Keratinocyte (primary cell): ENCODE measurements around the gene CLDN18. TPM values are rescaled to one million over a fixed set of nuclear protein-coding genes. Genes with fewer than 3 reads are reported as not detected.

Experiments used
- DNase-seq: peaks from one replicate; pipeline ENCODE4 v3.0.0-alpha.2; 2011; ENCODE audit warnings: low read depth, missing footprints, low spot score
- FAIRE-seq: peaks from 2 replicates; lab custom pipeline; 2011; peaks lifted over from hg19 to GRCh38; lab: Jason Lieb, UNC
- H2AFZ ChIP-seq: 2 replicates; pipeline ENCODE4 v1.6.0; 2012; ENCODE audit warnings: low read length, control low read depth, inconsistent platforms; ENCODE audit not compliant: control insufficient read depth
- H3K27ac ChIP-seq: 2 replicates; pipeline ENCODE4 v1.5.1; 2011; ENCODE audit warnings: low read length; ENCODE audit not compliant: control insufficient read depth, insufficient read depth
- H3K27me3 ChIP-seq: 3 replicates; pipeline ENCODE4 v1.6.0; 2011; ENCODE audit warnings: low read length; ENCODE audit not compliant: control insufficient read depth, insufficient read depth; ENCODE audit errors: extremely low read depth
- H3K36me3 ChIP-seq, 2 experiments: 2 replicates in 1 of 2; 3 replicates in 1 of 2; pipeline ENCODE4 v1.5.1; 2011; ENCODE audit warnings: low read length in 2 of 2, mild to moderate bottlenecking in 1 of 2; ENCODE audit not compliant: control insufficient read depth in 2 of 2, insufficient read depth in 2 of 2; ENCODE audit errors: extremely low read depth in 1 of 2
- H3K4me1 ChIP-seq: 3 replicates; pipeline ENCODE4 v1.5.1; 2011; ENCODE audit warnings: low read length; ENCODE audit not compliant: control insufficient read depth, insufficient read depth; ENCODE audit errors: extremely low read depth
- H3K4me2 ChIP-seq: 3 replicates; pipeline ENCODE4 v1.6.0; 2011; ENCODE audit warnings: low read depth, low read length; ENCODE audit not compliant: control insufficient read depth, insufficient read depth; ENCODE audit errors: extremely low read depth
- H3K4me3 ChIP-seq, 3 experiments: fragments of 200-600 bp in 1 of 3; sonication (generic) in 1 of 3; 2 replicates in 2 of 3; 3 replicates in 1 of 3; pipeline ENCODE4 v1.5.1; 2011 to 2016; ENCODE audit warnings: low read length in 3 of 3, mild to moderate bottlenecking in 3 of 3, control low read depth in 2 of 3, inconsistent platforms in 1 of 3, low read depth in 1 of 3, mixed read lengths in 1 of 3, mixed run types in 1 of 3, moderate library complexity in 1 of 3; ENCODE audit not compliant: control insufficient read depth in 2 of 3, insufficient read depth in 2 of 3; ENCODE audit errors: extremely low read depth in 1 of 3
- H3K79me2 ChIP-seq: 2 replicates; pipeline ENCODE4 v1.6.0; 2012; ENCODE audit warnings: low read length; ENCODE audit not compliant: control insufficient read depth, insufficient read depth
- H3K9ac ChIP-seq: 3 replicates; pipeline ENCODE4 v1.6.0; 2011; ENCODE audit warnings: low read length; ENCODE audit not compliant: control insufficient read depth, insufficient read depth; ENCODE audit errors: extremely low read depth
- H3K9me1 ChIP-seq: 3 replicates; pipeline ENCODE4 v1.6.0; 2011; ENCODE audit warnings: low read length; ENCODE audit not compliant: control insufficient read depth, insufficient read depth; ENCODE audit errors: extremely low read depth
- H3K9me3 ChIP-seq: 2 replicates; pipeline ENCODE4 v1.5.1; 2012; ENCODE audit warnings: low read depth, low read length; ENCODE audit not compliant: control insufficient read depth
- H4K20me1 ChIP-seq: 3 replicates; pipeline ENCODE4 v1.6.0; 2011; ENCODE audit warnings: low read length; ENCODE audit not compliant: control insufficient read depth, insufficient read depth; ENCODE audit errors: extremely low read depth
- EZH2 ChIP-seq: IDR thresholded peaks from one replicate; pipeline ENCODE4 v1.6.1; 2012; ENCODE audit warnings: inconsistent platforms, mild to moderate bottlenecking, low read length, moderate library complexity
- dilution Hi-C: fragments of 300-500 bp; cut with MboI; formaldehyde crosslinking; loops from one replicate; pipeline ENCODE4 v1.7.0; 2020; ENCODE audit warnings: low sequenced_read_pairs; ENCODE audit not compliant: extremely low pct_ligation_motif_present
- polyA plus RNA-seq, 5 experiments: library from polyadenylated mRNA; depleted of rRNA in 3 of 5; stranded (reverse) in 3 of 5; stranded (forward) in 1 of 5; unstranded in 1 of 5; fragments of >200 nt; gene quantifications; 1 replicate in 1 of 5; 2 replicates in 3 of 5; 3 replicates in 1 of 5; pipeline versions ENCODE4 v1.2.1 to v1.2.3, GENCODE V29; 2011 to 2012; ENCODE audit warnings: missing spikeins in 2 of 5, low read depth in 1 of 5, low replicate concordance in 1 of 5
- TF ChIP-seq, protein P1 (sequence below), 3 experiments: IDR thresholded peaks in 1 of 3; conservative IDR thresholded peaks in 1 of 3; optimal IDR thresholded peaks in 1 of 3; 2 replicates in 2 of 3; 3 replicates in 1 of 3; pipeline versions ENCODE3 to v1.5.1; 2011; ENCODE audit warnings: low read length in 3 of 3, mild to moderate bottlenecking in 3 of 3, moderate library complexity in 2 of 3, control low read depth in 1 of 3, inconsistent platforms in 1 of 3; ENCODE audit not compliant: insufficient read depth in 2 of 3; ENCODE audit errors: extremely low read depth in 1 of 3

The CLDN18 gene
- polyA plus RNA-seq, 1 donor (not counting 4 experiments of a cell fraction or from before 2014, with no cell fraction given), result not detected

DNA sequence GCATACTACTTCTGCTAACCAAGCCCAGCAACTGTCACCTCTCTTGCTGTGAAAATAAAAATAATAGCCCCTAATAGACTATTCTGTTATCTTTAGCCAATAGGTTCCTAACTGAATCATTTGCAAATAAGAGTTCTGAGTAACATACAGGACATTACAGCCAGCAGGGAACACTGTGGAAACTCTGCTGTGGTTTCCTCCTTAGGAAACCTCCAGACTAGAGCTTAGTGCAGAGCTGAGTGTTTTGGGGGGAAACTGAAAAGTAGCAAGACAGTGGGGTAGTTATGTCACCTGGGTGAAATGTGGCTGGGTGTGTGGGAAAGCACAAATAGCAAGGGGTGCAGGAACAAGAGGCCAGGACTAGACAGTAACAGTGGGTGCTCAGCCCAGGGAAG lies 73.0 kb downstream of the CLDN18 start:
- H3K4me2 ChIP-seq, result no peak overlapping the region
- H2AFZ ChIP-seq, result no peak overlapping the region
- no peak overlapping the region for H3K9ac ChIP-seq
- DNase-seq, result no peak
- no peaks in the 10 kb centered on the region for H3K27me3 ChIP-seq
- TF ChIP-seq, protein P1, sequence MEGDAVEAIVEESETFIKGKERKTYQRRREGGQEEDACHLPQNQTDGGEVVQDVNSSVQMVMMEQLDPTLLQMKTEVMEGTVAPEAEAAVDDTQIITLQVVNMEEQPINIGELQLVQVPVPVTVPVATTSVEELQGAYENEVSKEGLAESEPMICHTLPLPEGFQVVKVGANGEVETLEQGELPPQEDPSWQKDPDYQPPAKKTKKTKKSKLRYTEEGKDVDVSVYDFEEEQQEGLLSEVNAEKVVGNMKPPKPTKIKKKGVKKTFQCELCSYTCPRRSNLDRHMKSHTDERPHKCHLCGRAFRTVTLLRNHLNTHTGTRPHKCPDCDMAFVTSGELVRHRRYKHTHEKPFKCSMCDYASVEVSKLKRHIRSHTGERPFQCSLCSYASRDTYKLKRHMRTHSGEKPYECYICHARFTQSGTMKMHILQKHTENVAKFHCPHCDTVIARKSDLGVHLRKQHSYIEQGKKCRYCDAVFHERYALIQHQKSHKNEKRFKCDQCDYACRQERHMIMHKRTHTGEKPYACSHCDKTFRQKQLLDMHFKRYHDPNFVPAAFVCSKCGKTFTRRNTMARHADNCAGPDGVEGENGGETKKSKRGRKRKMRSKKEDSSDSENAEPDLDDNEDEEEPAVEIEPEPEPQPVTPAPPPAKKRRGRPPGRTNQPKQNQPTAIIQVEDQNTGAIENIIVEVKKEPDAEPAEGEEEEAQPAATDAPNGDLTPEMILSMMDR (optimal IDR thresholded peaks at IDR 0.05 in 1 of 3, IDR thresholded peaks at IDR 0.05 in 1 of 3, conservative IDR thresholded peaks at IDR 0.05 in 1 of 3; ENCODE audit: extremely low read depth in 1 of 3, insufficient read depth in 2 of 3, low read length in 3 of 3), result no peak
- TF ChIP-seq EZH2, result no peak
- peaks cover 1 to 4% of the 10 kb centered on the region in 2 experiments for H3K36me3 ChIP-seq
- no peaks in the 10 kb centered on the region for H4K20me1 ChIP-seq
- H3K9me1 ChIP-seq, result peaks cover 12% of the 10 kb centered on the region
- H3K9me3 ChIP-seq, result no peaks in the 10 kb centered on the region
- dilution Hi-C loops, result no loop called here
- no peak for FAIRE-seq
- H3K4me1 ChIP-seq, result peaks cover 32% of the 10 kb centered on the region
- no peaks in the 10 kb centered on the region for H3K79me2 ChIP-seq
- no peak overlapping the region for H3K4me3 ChIP-seq
- no peak overlapping the region for H3K27ac ChIP-seq

Other genes starting within 250 kb of the CLDN18 start
- not detected in 3 replicates for gene SOX14, start 245.8 kb upstream of the CLDN18 start, polyA plus RNA-seq
- 1.3 to 1.9 TPM (median 1.7 TPM) in 3 replicates for gene DZIP1L, start 105.4 kb downstream of the CLDN18 start, polyA plus RNA-seq
- not detected in 3 replicates for gene A4GNT, start 122.2 kb downstream of the CLDN18 start, polyA plus RNA-seq
- gene DBR1, start 164.8 kb downstream of the CLDN18 start, polyA plus RNA-seq, result 9.9 to 16.2 TPM (median 14.0 TPM) in 3 replicates
- gene ARMC8, start 177.1 kb downstream of the CLDN18 start, polyA plus RNA-seq, result 50.8 to 66.1 TPM (median 51.3 TPM) in 3 replicates